HG03175 (cell line): Measurements from ENCODE around the gene NR2F1-AS1.

ENCODE experiments used
- ATAC-seq: cut with Tn5 transposase; IDR thresholded peaks from one replicate; pipeline ENCODE4 v1.9.1; 2021; ENCODE audit warnings: mild to moderate bottlenecking, moderate library complexity; ENCODE audit not compliant: unreplicated experiment

Gene NR2F1-AS1

GRCh38 chr5:93591323-93591945 is 10.4 kb upstream of the NR2F1-AS1 start:
- no peak for ATAC-seq

DNA sequence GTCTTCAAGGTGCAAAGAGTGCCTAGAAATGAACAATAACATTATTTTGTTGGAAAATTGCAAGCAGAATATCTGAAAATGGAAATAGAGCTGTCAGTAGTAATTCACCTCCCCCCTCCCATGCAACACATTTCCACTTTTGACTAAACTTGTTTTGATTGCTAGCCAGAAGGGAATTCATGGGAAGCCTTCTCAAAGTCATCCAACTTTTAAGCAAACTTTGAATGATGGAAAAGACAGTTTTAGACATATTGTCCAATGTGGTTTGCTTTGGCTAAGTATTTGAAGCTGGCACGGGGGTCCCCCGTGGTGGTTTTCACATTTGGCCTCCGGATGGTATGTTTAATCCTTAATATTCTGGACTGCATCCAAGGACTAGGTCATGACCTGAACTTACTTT is 9.5 kb upstream of the NR2F1-AS1 start:
- ATAC-seq: no peak

DNA sequence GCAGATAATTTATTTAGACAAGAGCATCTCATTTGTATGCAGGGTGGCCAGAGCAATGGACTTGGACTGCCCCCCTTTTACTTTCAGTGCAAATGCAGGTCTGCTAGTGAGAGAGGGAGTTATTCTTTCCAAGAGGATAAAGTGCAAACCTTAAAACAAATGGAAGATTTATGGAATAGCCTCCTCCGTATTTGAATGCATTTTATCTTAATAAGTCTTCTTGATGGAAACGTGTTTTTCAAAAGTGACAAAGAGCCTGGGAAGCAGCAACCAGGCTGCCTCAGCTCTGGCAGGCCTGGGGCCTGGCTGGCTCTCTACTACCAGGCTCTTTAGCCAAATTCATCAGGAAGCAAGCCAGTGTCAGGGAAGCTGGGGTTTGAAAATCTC is 8.8 kb upstream of the NR2F1-AS1 start:
- no peak for ATAC-seq

GRCh38 chr5:93589152-93589828 is 8.3 kb upstream of the NR2F1-AS1 start:
- ATAC-seq: no peak

DNA sequence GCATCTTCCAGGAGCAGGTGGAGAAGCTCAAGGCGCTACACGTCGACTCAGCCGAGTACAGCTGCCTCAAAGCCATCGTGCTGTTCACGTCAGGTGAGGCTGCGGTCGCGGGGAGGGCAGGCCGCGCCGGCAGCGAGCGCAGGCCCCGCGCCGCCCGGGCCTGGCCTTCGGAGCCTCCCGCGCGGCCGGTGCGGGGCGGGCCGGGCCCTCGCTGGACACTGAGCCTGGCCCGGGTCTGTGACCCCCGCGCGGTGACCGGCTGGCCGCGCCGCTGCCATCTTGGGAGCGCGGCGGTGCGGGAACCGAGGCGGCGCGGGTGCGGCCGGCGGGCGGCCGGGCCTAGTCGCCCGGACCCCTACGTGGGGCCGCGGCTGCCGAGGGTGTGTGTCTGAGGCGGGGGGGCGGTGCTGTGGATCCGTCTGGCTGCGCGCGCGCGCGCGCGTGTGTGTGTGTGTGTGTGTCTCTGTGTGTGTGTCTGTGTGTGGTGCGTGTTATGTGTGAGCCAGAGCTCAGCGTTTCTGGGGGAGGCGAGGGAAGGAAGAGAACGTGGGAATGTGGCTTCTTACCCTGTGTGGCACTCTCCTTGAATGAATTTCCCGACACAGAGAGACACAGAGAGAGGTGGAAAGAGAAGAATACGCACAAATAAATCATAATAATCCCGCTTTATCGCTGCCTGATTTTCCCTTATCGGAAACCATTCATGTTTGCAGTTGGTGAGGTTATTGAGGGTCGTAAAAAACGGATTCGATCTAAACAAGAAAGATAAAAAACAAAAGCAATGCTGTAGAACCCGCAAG is 7.5 kb upstream of the NR2F1-AS1 start:
- no peak for ATAC-seq

GRCh38 chr5:93587597-93588351 is 6.8 kb upstream of the NR2F1-AS1 start:
- ATAC-seq: no peak

GRCh38 chr5:93586736-93587596 is 5.9 kb upstream of the NR2F1-AS1 start:
- ATAC-seq: no peak

DNA sequence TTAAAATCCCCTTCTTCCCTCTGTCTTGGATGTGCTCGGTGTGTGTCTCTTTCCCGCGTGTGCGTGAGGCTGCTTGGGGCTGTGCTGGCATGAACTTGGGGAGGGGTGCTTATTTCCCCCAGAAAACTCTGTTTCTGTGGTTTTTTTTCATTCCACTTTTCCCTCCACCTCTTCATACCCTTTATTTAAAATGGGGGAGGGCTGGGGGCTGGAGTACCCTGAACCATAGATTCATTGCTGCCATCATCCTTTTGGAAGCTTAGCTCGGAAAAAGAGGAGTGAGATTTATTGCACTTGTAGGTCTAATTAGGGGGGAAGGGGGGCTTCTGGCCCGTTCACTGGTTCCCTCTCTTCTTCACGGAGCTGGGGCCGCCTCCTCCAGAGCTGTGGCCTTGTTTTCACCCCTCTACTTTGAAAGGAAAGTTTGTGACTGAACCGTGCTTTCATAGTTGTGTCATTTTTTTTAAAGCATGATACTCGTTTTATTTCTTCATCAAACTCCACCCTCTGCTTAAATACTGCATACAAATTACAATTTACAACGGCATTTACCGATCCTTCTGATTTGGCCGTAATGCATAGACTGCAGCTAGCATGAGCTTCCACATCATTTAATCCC is 4.9 kb upstream of the NR2F1-AS1 start:
- no peak for ATAC-seq

- no peak for ATAC-seq
Measured at GRCh38 chr5:93585041-93585766, 4.2 kb upstream of the NR2F1-AS1 start.

DNA sequence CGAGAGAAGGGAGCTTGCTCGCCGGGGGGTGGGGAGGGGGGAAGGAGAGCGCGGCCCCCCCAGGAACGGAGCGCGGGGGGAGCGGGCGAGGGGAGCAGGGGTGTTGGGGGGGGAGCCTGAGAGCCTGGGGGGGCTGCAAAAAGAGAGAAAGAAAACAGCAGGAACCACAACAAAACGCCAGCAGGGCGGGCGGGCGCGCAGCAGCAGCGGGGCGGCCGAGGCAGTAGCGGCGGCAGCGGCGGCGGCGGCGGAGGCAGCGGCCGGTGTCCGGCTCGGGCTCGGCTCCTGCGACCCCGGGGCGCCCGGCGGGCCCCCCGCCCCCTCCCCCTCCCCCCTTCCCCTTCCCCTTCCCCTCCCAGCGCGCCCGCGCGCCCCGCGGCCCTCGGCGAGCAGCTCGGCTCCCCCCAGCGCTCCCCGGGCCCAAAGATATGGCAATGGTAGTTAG is 3.6 kb upstream of the NR2F1-AS1 start:
- no peak for ATAC-seq

- ATAC-seq: peak; percentile 31
Measured at GRCh38 chr5:93583768-93584595, 3.0 kb upstream of the NR2F1-AS1 start.

- ATAC-seq: no peak
Measured at GRCh38 chr5:93583439-93583767, 2.4 kb upstream of the NR2F1-AS1 start.

DNA sequence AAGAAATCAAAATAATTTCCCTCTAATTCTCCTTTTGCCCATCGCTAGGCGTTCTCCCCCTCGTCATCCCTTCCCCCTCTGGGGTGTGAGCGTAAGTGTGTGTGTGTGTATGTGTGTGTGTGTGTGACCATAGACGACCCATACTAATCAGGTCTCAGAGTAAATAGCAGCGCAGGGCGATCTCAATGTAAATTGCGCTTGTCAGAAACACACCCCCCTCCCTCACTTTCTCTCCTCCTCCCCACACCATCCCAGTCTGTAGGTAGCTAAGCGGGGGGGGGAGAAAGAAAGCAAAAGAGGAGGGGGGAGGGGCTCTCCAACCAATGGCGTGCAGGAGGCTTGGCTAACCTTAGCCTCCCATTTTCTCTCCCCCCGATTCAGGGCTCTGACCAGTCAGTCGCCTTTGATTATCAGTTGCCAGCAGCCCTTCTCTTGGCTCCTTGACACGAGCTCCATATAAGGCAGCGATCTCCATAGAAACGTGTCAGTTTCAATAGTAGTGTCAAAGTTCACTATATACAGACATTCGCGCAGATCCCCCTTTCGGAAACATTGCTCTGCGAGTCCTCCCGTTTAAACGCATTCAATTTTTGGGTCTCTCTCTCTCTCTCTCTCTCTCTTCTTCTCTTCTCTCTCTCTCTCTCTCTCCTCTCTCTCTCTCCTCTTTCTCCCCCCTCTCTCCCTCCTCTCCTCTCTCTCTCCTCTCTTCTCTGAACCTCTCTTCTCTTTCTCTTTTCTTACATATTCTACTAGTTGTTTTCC is 1.8 kb upstream of the NR2F1-AS1 start, which contains the start of gene NR2F1:
Gene NR2F1 (plus strand): TSS at position 546 of the 762 bp plus-strand sequence. CDS start 1,802 bp downstream, outside the sequence.
- ATAC-seq: no peak

DNA sequence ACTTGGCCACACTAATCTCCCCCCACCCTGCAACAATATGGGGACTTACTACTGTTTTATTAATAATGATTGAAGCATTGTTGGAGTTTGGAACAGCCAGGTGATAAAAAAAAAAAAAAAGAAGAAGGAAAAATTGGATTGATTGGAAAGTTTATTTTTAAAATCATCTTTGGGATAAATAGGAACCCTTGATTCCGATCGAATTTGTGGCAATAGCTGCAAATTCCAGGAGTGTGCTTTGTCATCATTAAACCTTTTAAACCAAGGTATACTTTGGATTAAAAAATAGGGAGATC is 1.1 kb upstream of the NR2F1-AS1 start:
- ATAC-seq: no peak

DNA sequence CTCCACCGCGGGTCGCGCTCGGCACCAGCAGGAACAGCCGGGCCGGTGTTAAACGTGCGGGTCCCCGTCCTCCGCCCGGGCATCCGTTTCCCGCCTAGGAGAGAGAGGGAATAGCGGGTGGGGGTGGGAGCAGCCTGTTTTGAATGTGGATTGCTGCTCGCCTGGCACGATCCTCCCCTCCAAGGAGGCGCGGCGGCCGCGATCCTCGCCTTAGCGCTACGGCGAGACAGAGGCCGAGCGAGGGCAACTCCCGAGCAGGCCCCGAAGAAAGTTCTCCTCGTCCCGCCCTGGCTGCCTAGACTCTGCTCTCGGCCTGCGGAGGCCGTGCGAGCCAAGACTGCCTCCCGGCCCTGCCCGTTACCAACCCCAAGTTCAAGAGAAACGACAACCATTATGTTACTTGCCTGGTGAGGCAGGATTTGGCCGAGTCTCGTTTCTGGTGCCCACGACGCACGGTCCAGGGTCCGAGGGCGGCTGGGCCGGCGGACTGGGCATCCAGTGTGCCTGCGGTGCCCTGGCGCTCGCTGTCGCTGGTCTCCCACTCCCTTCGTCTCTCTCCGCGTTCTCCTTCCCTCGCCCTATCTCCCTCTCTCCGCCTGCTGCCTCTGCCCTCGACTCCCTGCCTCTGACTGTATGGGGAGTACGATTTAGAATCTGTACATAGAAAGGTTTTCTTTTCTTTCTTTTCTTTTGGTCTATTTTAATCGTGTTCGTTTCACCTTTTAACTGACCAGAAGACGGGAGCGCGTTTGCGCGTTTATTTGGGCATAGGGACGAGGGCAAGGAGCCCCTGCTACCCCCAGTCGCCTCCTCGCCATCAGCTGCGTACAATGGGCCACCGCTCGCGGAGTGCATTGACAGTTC is 724 bp downstream of the NR2F1-AS1 start:
- ATAC-seq: no peak

GRCh38 chr5:93579692-93580062 is 1.3 kb downstream of the NR2F1-AS1 start:
- no peak for ATAC-seq
